Endothelial cell of umbilical vein (primary cell): ENCODE measurements around the gene SRRM3. TPM values are rescaled to one million over a fixed set of nuclear protein-coding genes. Genes with fewer than 3 reads are reported as not detected.

ENCODE experiments used
- BruUV-seq: library from RNA; stranded (reverse); fragments of 400-500 nt; replicated peaks from 2 replicates; lab custom pipeline; 2021; lab: Mats Ljungman, UMichigan
- CTCF ChIA-PET: fragments of 300-600, 350-600 bp; sonication (Branson Sonifier 250); formaldehyde crosslinking; loops from one replicate; lab custom pipeline; 2021; ENCODE audit warnings: antibody characterized with exemption, inconsistent platforms; lab: Charles Lee
- POLR2A ChIA-PET: fragments of 300-600, 350-600 bp; sonication (Branson Sonifier 250); formaldehyde crosslinking; loops from one replicate; lab custom pipeline; 2021; ENCODE audit warnings: antibody characterized with exemption, inconsistent platforms; lab: Charles Lee
- DNase-seq: peaks from one replicate; pipeline ENCODE4 v3.0.0-alpha.2; 2011; ENCODE audit warnings: low read depth, low spot score
- FAIRE-seq: peaks from 2 replicates; lab custom pipeline; 2011; peaks lifted over from hg19 to GRCh38; lab: Jason Lieb, UNC
- H2AFZ ChIP-seq: 2 replicates; pipeline ENCODE4 v1.6.0; 2012; ENCODE audit warnings: low read depth, low read length, control low read depth, inconsistent platforms
- H3K27ac ChIP-seq: 2 replicates; pipeline ENCODE4 v1.5.1; 2011; ENCODE audit warnings: low read depth, mild to moderate bottlenecking, control low read depth, low read length, moderate library complexity; ENCODE audit not compliant: insufficient read depth
- H3K27me3 ChIP-seq, 2 experiments: 2 replicates each; pipeline versions ENCODE4 v1.6.0 to v1.6.1; 2011; ENCODE audit warnings: low read length in 2 of 2, mixed read lengths in 1 of 2; ENCODE audit not compliant: control insufficient read depth in 2 of 2, insufficient read depth in 2 of 2
- H3K36me3 ChIP-seq, 2 experiments: 2 replicates in 1 of 2; 3 replicates in 1 of 2; pipeline ENCODE4 v1.5.1; 2011; ENCODE audit warnings: low read length in 2 of 2, mild to moderate bottlenecking in 1 of 2, moderate library complexity in 1 of 2; ENCODE audit not compliant: control insufficient read depth in 2 of 2, insufficient read depth in 2 of 2; ENCODE audit errors: extremely low read depth in 1 of 2
- H3K4me1 ChIP-seq: 3 replicates; pipeline ENCODE4 v1.5.1; 2011; ENCODE audit warnings: mild to moderate bottlenecking, low read length; ENCODE audit not compliant: control insufficient read depth, insufficient read depth; ENCODE audit errors: extremely low read depth
- H3K4me2 ChIP-seq: 2 replicates; pipeline ENCODE4 v1.6.1; 2011; ENCODE audit warnings: low read length, control low read depth, mixed read lengths; ENCODE audit not compliant: insufficient read depth
- H3K4me3 ChIP-seq, 3 experiments: fragments of 200-600 bp in 1 of 3; sonication (generic), shearing (Covaris generic) in 1 of 3; replicated peaks in 1 of 3; 2 replicates each; pipeline ENCODE4 v1.5.1; 2011 to 2016; ENCODE audit warnings: control low read depth in 3 of 3, low read length in 3 of 3, mild to moderate bottlenecking in 2 of 3, inconsistent platforms in 1 of 3, low read depth in 1 of 3, moderate library complexity in 1 of 3; ENCODE audit not compliant: insufficient read depth in 1 of 3
- H3K79me2 ChIP-seq: 2 replicates; pipeline ENCODE4 v1.6.0; 2012; ENCODE audit warnings: low read length, inconsistent platforms; ENCODE audit not compliant: control insufficient read depth, insufficient read depth
- H3K9ac ChIP-seq: replicated peaks from 2 replicates; pipeline ENCODE3; 2011; ENCODE audit warnings: low read length, control low read depth; ENCODE audit not compliant: insufficient read depth; ENCODE audit errors: extremely low read depth
- H3K9me1 ChIP-seq: replicated peaks from 3 replicates; pipeline ENCODE4 v1.6.0; 2011; ENCODE audit warnings: mild to moderate bottlenecking, low read length; ENCODE audit not compliant: control insufficient read depth, insufficient read depth; ENCODE audit errors: extremely low read depth
- H3K9me3 ChIP-seq: replicated peaks from 2 replicates; pipeline ENCODE4 v1.5.1; 2012; ENCODE audit warnings: low read length, inconsistent platforms; ENCODE audit not compliant: control insufficient read depth, insufficient read depth
- H4K20me1 ChIP-seq: replicated peaks from 2 replicates; pipeline ENCODE3; 2011; ENCODE audit warnings: mild to moderate bottlenecking, low read length; ENCODE audit not compliant: control insufficient read depth, insufficient read depth; ENCODE audit errors: extremely low read depth
- CTCF ChIP-seq, 2 donors: IDR thresholded peaks; 1 replicate in 1 of 2; 2 replicates in 1 of 2; pipeline ENCODE4 v1.5.1; 2011; ENCODE audit warnings: low read length in 2 of 2, mild to moderate bottlenecking in 2 of 2, moderate library complexity in 2 of 2, control low read depth in 1 of 2, inconsistent platforms in 1 of 2, low read depth in 1 of 2; ENCODE audit not compliant: insufficient read depth in 1 of 2; ENCODE audit errors: extremely low read depth in 1 of 2
- EZH2 ChIP-seq: IDR thresholded peaks from 2 replicates; pipeline ENCODE4 v1.6.1; 2012; ENCODE audit warnings: borderline replicate concordance, low read depth, mild to moderate bottlenecking, moderate library complexity, low read length, inconsistent platforms; ENCODE audit not compliant: severe bottlenecking
- FOS ChIP-seq: IDR thresholded peaks from 2 replicates; pipeline ENCODE4 v1.6.1; 2011; ENCODE audit warnings: mild to moderate bottlenecking, low read length, moderate library complexity, borderline replicate concordance; ENCODE audit not compliant: insufficient read depth
- GATA2 ChIP-seq: IDR thresholded peaks from 2 replicates; pipeline ENCODE4 v1.7.0; 2011; ENCODE audit warnings: low read depth, mild to moderate bottlenecking, moderate library complexity, mixed read lengths, low read length; ENCODE audit not compliant: insufficient read length, insufficient read depth
- POLR2A ChIP-seq: IDR thresholded peaks from 2 replicates; pipeline ENCODE4 v1.6.1; 2012; ENCODE audit warnings: low read depth, mild to moderate bottlenecking, control low read depth, low read length
- POLR2AphosphoS5 ChIP-seq: IDR thresholded peaks from 2 replicates; pipeline ENCODE4 v1.6.1; 2012; ENCODE audit warnings: low read depth, mild to moderate bottlenecking, control low read depth, low read length, moderate library complexity; ENCODE audit not compliant: insufficient read depth
- dilution Hi-C: fragments of 300-500 bp; cut with MboI; formaldehyde crosslinking; loops from one replicate; pipeline ENCODE4 v1.15.0; 2019; ENCODE audit warnings: low sequenced_read_pairs; ENCODE audit not compliant: extremely low pct_ligation_motif_present
- intact Hi-C: fragments of 100-400 bp; cut with micrococcal nuclease; formaldehyde crosslinking; loops from one replicate; pipeline ENCODE4 v1.10.0; 2022
- polyA plus RNA-seq, 4 experiments: library from polyadenylated mRNA; depleted of rRNA in 3 of 4; stranded (reverse) in 3 of 4; unstranded in 1 of 4; fragments of >200 nt; gene quantifications; 2 replicates each; pipeline versions ENCODE4 v1.2.1 to v1.2.3, GENCODE V29; 2011 to 2012; ENCODE audit warnings: missing spikeins in 1 of 4
- total RNA-seq: library from RNA; stranded (reverse); gene quantifications from 2 replicates; pipeline ENCODE4 v1.2.3, GENCODE V29; 2021

Gene SRRM3
- total and polyA plus RNA-seq, 2 donors (not counting 3 experiments of a cell fraction or from before 2014, with no cell fraction given) = 4.4 to 5.4 TPM

GRCh38 chr7:76267107-76267893 is 65.6 kb downstream of the SRRM3 start:
- Histone ChIP-seq H2AFZ (peak overlapping the region; percentile 86), H3K36me3 (no peaks in the 10 kb centered on the region), H3K79me2 (no peaks in the 10 kb centered on the region), H3K27ac (no peak overlapping the region), H3K4me3 (peak overlapping the region in 2 of 3 experiments; percentile 25 to 49), H3K9me1 (no peaks in the 10 kb centered on the region), H3K9me3 (no peaks in the 10 kb centered on the region), H3K9ac (no peak overlapping the region), H3K4me1 (peaks cover 4% of the 10 kb centered on the region), H3K4me2 (peak overlapping the region; percentile 72), H4K20me1 (no peaks in the 10 kb centered on the region), H3K27me3 (peaks cover 24 to 28% of the 10 kb centered on the region in 2 experiments)
- FAIRE-seq (no peak), DNase-seq (no peak)
- ChIA-PET CTCF (no interaction called here), POLR2A (no interaction called here)
- TF ChIP-seq CTCF (IDR thresholded peaks at IDR 0.05; ENCODE audit: extremely low read depth in 1 of 2, insufficient read depth in 1 of 2, low read depth in 1 of 2, low read length in 2 of 2) (no peak), FOS (no peak), EZH2 (peak; percentile 96), POLR2AphosphoS5 (no peak), POLR2A (no peak), GATA2 (no peak)
- intact Hi-C loops (loop anchor here (5.0 kb wide), 1 partner anchor 40 kb away; no protein-coding TSS in a partner anchor), dilution Hi-C loops (no loop called here)
- no TSS peak for BruUV-seq
